ENCODE results near the gene PCDH9.

The PCDH9 gene

DNA sequence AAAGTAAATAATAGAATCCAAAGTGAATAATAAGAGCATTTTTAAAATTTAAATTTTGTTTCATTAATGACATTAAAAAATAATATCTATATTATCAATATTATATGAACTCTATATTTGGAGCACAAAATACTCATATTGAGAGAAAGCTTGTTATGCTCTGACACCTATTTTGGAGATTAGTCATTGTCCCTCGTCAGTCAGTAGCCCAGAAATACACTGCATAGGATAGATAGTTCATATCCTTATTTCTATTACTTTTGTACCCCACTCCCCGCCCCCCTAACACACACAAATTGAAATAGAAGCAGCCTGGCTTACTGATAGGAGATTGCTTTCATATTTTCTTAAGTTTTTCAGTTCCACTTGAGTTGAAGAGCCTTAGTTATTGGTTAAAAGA lies 652.8 kb downstream of the PCDH9 start:
- Histone ChIP-seq H3K9me3 (ENCODE audit: insufficient read depth, low read depth, low read length) (no peaks in the 10 kb centered on the region), H3K4me3 (ENCODE audit: low read depth, low read length) (no peak overlapping the region), H3K4me2 (ENCODE audit: low read length) (no peak overlapping the region), H2BK120ac (ENCODE audit: insufficient read depth, low read length, poor library complexity) (no peak overlapping the region), H3K18ac (ENCODE audit: low read length) (no peak overlapping the region), H2AFZ (ENCODE audit: insufficient read depth, low read length, poor library complexity) (no peak overlapping the region), H3K79me1 (ENCODE audit: low read length) (no peaks in the 10 kb centered on the region), H4K8ac (ENCODE audit: low read depth, low read length) (no peak overlapping the region), H3K4ac (ENCODE audit: low read depth, low read length) (no peak overlapping the region), H3K27me3 (ENCODE audit: insufficient read depth, low read length) (no peaks in the 10 kb centered on the region), H3K79me2 (ENCODE audit: control insufficient read depth, insufficient read depth, low read length, poor library complexity) (no peaks in the 10 kb centered on the region), H3K36me3 (ENCODE audit: control insufficient read depth in 1 of 2, insufficient read depth in 2 of 2, low read length in 2 of 2) (no peaks in the 10 kb centered on the region), H4K12ac (ENCODE audit: low read depth, low read length) (no peak overlapping the region), H4K91ac (ENCODE audit: low read depth, low read length) (no peak overlapping the region), H2BK12ac (ENCODE audit: low read length) (no peak overlapping the region), H3K27ac (ENCODE audit: low read depth, low read length) (no peak overlapping the region), H3K4me1 (ENCODE audit: control insufficient read depth in 1 of 2, insufficient read depth in 2 of 2, low read length in 2 of 2) (no peaks in the 10 kb centered on the region), H3K14ac (ENCODE audit: low read length) (no peak overlapping the region), H3K23ac (ENCODE audit: low read length) (no peak overlapping the region), H2AK5ac (ENCODE audit: low read length) (no peak overlapping the region), H3K9ac (ENCODE audit: low read length) (no peak overlapping the region), H2BK5ac (ENCODE audit: low read depth, low read length, poor library complexity) (no peak overlapping the region)
- no CpG with 5 or more reads among the region's 2 CpGs for WGBS (ENCODE audit: extremely low coverage, insufficient coverage, insufficient read length)
- DNase-seq, result no peak

DNA sequence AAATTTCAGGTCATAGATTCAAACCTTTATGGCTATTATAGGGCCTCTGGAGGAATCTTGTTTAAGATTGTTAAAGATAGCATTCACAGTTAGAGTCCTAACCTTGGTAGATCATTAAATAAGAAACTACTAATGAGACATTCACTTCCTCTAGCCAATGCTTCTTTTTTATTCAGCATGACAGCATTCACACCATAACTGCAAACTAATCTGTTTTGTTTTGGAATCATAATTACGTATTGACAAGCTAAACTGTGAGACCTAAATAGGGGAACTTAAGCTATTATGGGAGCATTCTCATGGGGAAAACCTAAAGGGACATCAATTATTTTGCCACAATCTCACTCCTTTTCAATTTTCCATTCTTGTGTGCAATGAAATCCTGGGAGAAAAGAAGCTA lies 653.8 kb downstream of the PCDH9 start:
- H2AFZ ChIP-seq (ENCODE audit: insufficient read depth, low read length, poor library complexity), result no peak overlapping the region
- H3K79me2 ChIP-seq (ENCODE audit: control insufficient read depth, insufficient read depth, low read length, poor library complexity), result no peaks in the 10 kb centered on the region
- H2BK120ac ChIP-seq (ENCODE audit: insufficient read depth, low read length, poor library complexity), result no peak overlapping the region
- no peak for DNase-seq
- H2AK5ac ChIP-seq (ENCODE audit: low read length), result no peak overlapping the region
- no peak overlapping the region for H3K4me2 ChIP-seq (ENCODE audit: low read length)
- no peak overlapping the region for H3K27ac ChIP-seq (ENCODE audit: low read depth, low read length)
- H3K14ac ChIP-seq (ENCODE audit: low read length), result no peak overlapping the region
- H4K91ac ChIP-seq (ENCODE audit: low read depth, low read length), result no peak overlapping the region
- H3K9me3 ChIP-seq (ENCODE audit: insufficient read depth, low read depth, low read length), result no peaks in the 10 kb centered on the region
- no peaks in the 10 kb centered on the region for H3K4me1 ChIP-seq (ENCODE audit: control insufficient read depth in 1 of 2, insufficient read depth in 2 of 2, low read length in 2 of 2)
- H3K18ac ChIP-seq (ENCODE audit: low read length), result no peak overlapping the region
- WGBS (ENCODE audit: extremely low coverage, insufficient coverage, insufficient read length), result no CpG with 5 or more reads among the region's 1 CpG
- H3K9ac ChIP-seq (ENCODE audit: low read length), result no peak overlapping the region
- H2BK12ac ChIP-seq (ENCODE audit: low read length), result no peak overlapping the region
- H3K27me3 ChIP-seq (ENCODE audit: insufficient read depth, low read length), result no peaks in the 10 kb centered on the region
- H3K23ac ChIP-seq (ENCODE audit: low read length), result no peak overlapping the region
- H3K36me3 ChIP-seq (ENCODE audit: control insufficient read depth in 1 of 2, insufficient read depth in 2 of 2, low read length in 2 of 2), result no peaks in the 10 kb centered on the region
- H2BK5ac ChIP-seq (ENCODE audit: low read depth, low read length, poor library complexity), result no peak overlapping the region
- no peaks in the 10 kb centered on the region for H3K79me1 ChIP-seq (ENCODE audit: low read length)
- no peak overlapping the region for H3K4ac ChIP-seq (ENCODE audit: low read depth, low read length)
- no peak overlapping the region for H4K8ac ChIP-seq (ENCODE audit: low read depth, low read length)
- no peak overlapping the region for H4K12ac ChIP-seq (ENCODE audit: low read depth, low read length)
- no peak overlapping the region for H3K4me3 ChIP-seq (ENCODE audit: low read depth, low read length)

DNA sequence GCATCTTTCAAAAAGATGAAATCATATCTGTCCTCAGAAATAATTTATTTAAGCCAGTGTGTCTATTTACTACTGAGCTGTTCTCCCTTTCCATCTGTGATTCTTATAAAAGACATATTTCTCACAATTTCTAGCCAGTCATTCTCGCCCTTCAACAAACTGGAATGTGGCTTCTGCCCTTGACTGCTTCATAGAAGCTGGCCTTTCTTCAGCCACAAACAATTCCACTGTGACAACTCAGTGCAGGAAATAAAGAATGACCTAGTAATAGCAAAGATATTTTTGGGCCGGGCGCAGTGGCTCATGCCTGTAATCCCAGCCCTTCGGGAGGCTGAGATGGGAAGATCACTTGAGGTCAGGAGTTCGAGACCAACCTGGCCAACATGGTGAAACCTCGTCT lies 655.5 kb downstream of the PCDH9 start:
- H3K18ac ChIP-seq (ENCODE audit: low read length), result no peak overlapping the region
- no peak overlapping the region for H2AK5ac ChIP-seq (ENCODE audit: low read length)
- H3K36me3 ChIP-seq (ENCODE audit: control insufficient read depth in 1 of 2, insufficient read depth in 2 of 2, low read length in 2 of 2), result no peaks in the 10 kb centered on the region
- no peak overlapping the region for H4K8ac ChIP-seq (ENCODE audit: low read depth, low read length)
- no peak overlapping the region for H3K14ac ChIP-seq (ENCODE audit: low read length)
- no peaks in the 10 kb centered on the region for H3K4me1 ChIP-seq (ENCODE audit: control insufficient read depth in 1 of 2, insufficient read depth in 2 of 2, low read length in 2 of 2)
- no peak overlapping the region for H3K27ac ChIP-seq (ENCODE audit: low read depth, low read length)
- H2BK120ac ChIP-seq (ENCODE audit: insufficient read depth, low read length, poor library complexity), result no peak overlapping the region
- H3K4ac ChIP-seq (ENCODE audit: low read depth, low read length), result no peak overlapping the region
- no peak for DNase-seq
- H3K79me1 ChIP-seq (ENCODE audit: low read length), result no peaks in the 10 kb centered on the region
- no peak overlapping the region for H2AFZ ChIP-seq (ENCODE audit: insufficient read depth, low read length, poor library complexity)
- no peak overlapping the region for H3K4me3 ChIP-seq (ENCODE audit: low read depth, low read length)
- no peak overlapping the region for H2BK5ac ChIP-seq (ENCODE audit: low read depth, low read length, poor library complexity)
- no peaks in the 10 kb centered on the region for H3K9me3 ChIP-seq (ENCODE audit: insufficient read depth, low read depth, low read length)
- no peak overlapping the region for H3K9ac ChIP-seq (ENCODE audit: low read length)
- no peak overlapping the region for H3K23ac ChIP-seq (ENCODE audit: low read length)
- no peak overlapping the region for H4K91ac ChIP-seq (ENCODE audit: low read depth, low read length)
- H2BK12ac ChIP-seq (ENCODE audit: low read length), result no peak overlapping the region
- no CpG with 5 or more reads among the region's 6 CpGs for WGBS (ENCODE audit: extremely low coverage, insufficient coverage, insufficient read length)
- H3K79me2 ChIP-seq (ENCODE audit: control insufficient read depth, insufficient read depth, low read length, poor library complexity), result no peaks in the 10 kb centered on the region
- H4K12ac ChIP-seq (ENCODE audit: low read depth, low read length), result no peak overlapping the region
- H3K4me2 ChIP-seq (ENCODE audit: low read length), result no peak overlapping the region
- no peaks in the 10 kb centered on the region for H3K27me3 ChIP-seq (ENCODE audit: insufficient read depth, low read length)

DNA sequence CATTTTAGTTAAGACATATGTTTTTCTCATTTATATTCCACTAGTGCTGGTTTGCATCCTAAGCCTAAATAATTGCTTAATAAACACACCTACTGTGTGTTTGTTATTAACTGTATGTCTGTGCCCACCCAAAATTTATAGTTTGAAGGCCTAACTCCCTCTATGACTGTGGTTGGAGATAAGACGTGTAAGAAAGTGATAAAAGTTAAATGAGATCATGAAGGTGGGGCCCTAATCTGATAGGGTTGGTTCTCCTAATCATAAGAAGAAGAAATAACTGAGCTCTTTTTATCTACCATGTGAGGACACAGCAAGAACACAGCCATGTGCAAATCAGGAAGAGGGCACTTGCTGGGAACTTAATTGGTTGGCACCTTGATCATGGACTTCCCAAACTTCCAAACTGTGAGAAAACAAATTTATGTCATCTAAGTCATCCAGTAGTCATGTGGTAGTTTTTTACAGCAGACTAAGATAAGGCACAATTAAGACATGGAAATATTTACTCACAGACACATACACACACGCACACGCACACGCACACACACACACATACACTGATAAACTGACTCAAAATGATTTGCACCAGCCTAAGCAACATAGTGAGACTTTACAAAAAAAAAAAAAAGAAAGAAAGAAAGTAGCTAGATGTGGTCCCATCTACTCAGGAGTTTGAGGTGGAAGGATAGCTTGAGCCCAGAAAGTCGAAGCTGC lies 662.1 kb downstream of the PCDH9 start:
- Histone ChIP-seq H2BK12ac (ENCODE audit: low read length) (no peak overlapping the region), H2BK5ac (ENCODE audit: low read depth, low read length, poor library complexity) (no peak overlapping the region), H3K9ac (ENCODE audit: low read length) (no peak overlapping the region), H3K79me2 (ENCODE audit: control insufficient read depth, insufficient read depth, low read length, poor library complexity) (no peaks in the 10 kb centered on the region), H3K4me3 (ENCODE audit: low read depth, low read length) (no peak overlapping the region), H3K36me3 (ENCODE audit: control insufficient read depth in 1 of 2, insufficient read depth in 2 of 2, low read length in 2 of 2) (no peaks in the 10 kb centered on the region), H3K27me3 (ENCODE audit: insufficient read depth, low read length) (no peaks in the 10 kb centered on the region), H2AFZ (ENCODE audit: insufficient read depth, low read length, poor library complexity) (no peak overlapping the region), H3K14ac (ENCODE audit: low read length) (no peak overlapping the region), H4K8ac (ENCODE audit: low read depth, low read length) (no peak overlapping the region), H3K4me2 (ENCODE audit: low read length) (no peak overlapping the region), H3K23ac (ENCODE audit: low read length) (no peak overlapping the region), H3K4me1 (ENCODE audit: control insufficient read depth in 1 of 2, insufficient read depth in 2 of 2, low read length in 2 of 2) (no peaks in the 10 kb centered on the region), H3K4ac (ENCODE audit: low read depth, low read length) (no peak overlapping the region), H3K9me3 (ENCODE audit: insufficient read depth, low read depth, low read length) (no peaks in the 10 kb centered on the region), H2BK120ac (ENCODE audit: insufficient read depth, low read length, poor library complexity) (no peak overlapping the region), H3K18ac (ENCODE audit: low read length) (no peak overlapping the region), H3K27ac (ENCODE audit: low read depth, low read length) (no peak overlapping the region), H2AK5ac (ENCODE audit: low read length) (no peak overlapping the region), H3K79me1 (ENCODE audit: low read length) (no peaks in the 10 kb centered on the region), H4K91ac (ENCODE audit: low read depth, low read length) (no peak overlapping the region), H4K12ac (ENCODE audit: low read depth, low read length) (no peak overlapping the region)
- WGBS (ENCODE audit: extremely low coverage, insufficient coverage, insufficient read length), result no CpG with 5 or more reads among the region's 5 CpGs
- DNase-seq, result no peak

All from trophoblast cell (in vitro differentiated cells and primary cell).